DMS153 treated with DMSO at 0.1 percent for 48 hours (cell line): Measurements from ENCODE around the gene LRRC41.

Source experiments
- DNase-seq: peaks from one replicate; lab custom pipeline; 2025; ENCODE audit not compliant: unreplicated experiment; lab: John Stamatoyannopoulos, UW

LRRC41 gene

GRCh38 chr1:46288485-46289133 is 14.8 kb downstream of the LRRC41 start:
- no peak for DNase-seq

DNA sequence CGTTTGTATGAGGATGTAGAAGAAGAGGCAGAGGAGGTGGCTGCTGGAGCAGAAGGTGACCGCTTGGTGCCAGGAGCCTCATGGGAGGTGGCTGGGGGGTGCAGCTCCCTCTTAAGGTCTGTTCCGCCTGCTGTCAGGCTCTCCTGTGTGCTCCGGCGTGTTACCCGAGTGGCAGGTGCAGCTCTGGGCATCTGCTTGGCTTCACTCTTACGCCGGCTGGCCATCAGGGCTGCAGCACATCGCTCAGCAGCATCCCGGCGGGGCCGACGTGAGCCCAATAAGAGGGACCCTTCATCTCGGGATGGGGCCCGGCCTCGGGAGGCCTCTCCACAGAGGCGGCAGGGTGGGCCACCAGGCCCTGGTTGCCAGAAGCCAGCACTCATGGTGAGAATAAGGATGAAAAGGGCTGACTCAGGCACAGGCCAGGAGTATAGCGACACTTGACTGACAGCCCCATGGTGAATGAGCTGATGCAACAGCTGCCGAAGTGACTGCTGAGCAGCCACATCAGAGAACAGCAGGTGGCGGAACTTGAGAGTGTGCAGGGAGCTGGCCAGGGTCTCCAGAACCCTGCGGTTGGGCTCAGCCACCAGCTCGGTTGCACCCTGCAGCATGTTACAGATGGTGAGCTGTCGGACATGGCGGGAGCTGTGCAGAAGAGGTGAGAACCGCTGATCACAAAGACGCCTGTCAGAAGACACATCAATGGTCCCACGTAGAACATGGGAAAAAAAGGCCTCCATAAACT is 17.5 kb downstream of the LRRC41 start:
- no peak for DNase-seq

- no peak for DNase-seq
Observed at GRCh38 chr1:46284597-46285564, 18.5 kb downstream of the LRRC41 start.

DNA sequence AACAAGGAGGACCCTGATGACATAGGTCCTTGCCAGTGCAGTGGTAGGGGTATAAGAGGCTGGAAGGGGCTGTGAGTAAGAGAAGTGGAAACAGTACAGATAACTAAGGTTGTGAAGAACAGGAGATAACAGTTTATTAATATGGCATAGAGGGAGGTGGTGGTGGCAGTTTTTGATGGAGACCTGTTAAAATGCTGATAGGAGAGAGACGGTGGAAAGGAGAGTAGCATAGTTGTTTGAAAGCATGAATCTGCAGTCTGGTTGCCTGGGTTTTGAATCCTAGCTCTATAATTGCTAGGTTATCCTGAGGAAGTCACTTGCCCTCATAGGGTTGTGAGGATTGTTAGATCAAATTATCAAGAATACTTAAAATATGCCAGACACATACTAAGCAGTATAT is 19.4 kb downstream of the LRRC41 start:
- DNase-seq: no peak

GRCh38 chr1:46281021-46281420 is 22.4 kb downstream of the LRRC41 start:
- no peak for DNase-seq

DNA sequence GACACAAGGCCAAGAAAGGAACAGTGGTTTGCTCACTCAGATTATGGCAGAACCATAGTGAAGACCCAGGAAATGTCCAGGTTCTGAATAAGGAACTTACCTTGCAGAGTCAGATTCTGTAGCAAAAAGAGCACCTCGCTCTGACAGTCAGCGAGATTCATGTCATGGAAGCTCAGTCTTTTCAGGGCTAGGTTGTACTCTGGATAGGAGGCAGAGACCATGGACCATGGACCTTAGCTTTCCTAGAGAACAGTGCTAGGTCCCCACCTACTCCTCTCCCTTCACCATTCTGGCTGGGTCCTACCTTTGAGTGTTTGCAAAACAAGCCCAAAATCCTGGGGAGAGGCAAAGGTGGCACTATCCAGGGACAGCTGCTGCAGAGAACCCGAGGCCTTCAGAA is 23.3 kb downstream of the LRRC41 start:
- no peak for DNase-seq

- DNase-seq: no peak
Observed at GRCh38 chr1:46278807-46279206, 24.6 kb downstream of the LRRC41 start.

GRCh38 chr1:46277658-46278373 is 25.6 kb downstream of the LRRC41 start:
- DNase-seq: no peak

GRCh38 chr1:46275030-46275337 is 28.4 kb downstream of the LRRC41 start:
- DNase-seq: no peak

DNA sequence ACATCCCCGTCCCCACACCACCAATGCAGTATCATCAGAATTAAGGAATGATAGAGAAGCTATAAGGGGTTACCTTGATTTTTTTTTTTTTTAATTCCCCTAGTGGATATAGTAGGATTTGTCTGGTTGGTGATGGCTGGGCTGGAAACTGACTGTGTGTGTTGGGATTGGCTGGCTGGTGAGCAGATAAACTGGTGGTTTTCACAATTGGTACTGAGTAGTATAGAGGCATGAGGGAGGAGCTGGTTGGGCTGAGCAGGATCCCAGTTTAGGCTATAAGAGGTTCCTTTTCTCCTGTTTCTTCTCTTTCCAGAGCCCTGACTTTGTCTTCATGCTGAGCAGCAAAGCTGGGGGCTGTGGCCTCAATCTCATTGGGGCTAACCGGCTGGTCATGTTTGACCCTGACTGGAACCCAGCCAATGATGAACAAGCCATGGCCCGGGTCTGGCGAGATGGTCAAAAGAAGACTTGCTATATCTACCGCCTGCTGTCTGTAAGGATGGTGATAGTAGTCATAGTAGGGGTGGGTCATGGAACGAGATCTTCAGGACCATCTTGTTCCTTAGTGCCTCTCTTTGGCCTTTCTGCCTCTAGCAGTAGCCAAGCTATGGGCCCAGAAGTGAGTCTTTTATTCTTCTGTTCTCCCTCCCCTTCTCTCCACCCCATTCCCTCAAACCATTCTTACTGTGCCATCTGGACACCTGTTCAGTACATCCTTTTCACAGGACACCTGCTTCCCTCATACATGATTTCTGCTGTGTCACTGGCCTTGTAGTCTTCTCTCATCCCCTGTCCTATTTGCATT is 29.0 kb downstream of the LRRC41 start:
- no peak for DNase-seq

DNA sequence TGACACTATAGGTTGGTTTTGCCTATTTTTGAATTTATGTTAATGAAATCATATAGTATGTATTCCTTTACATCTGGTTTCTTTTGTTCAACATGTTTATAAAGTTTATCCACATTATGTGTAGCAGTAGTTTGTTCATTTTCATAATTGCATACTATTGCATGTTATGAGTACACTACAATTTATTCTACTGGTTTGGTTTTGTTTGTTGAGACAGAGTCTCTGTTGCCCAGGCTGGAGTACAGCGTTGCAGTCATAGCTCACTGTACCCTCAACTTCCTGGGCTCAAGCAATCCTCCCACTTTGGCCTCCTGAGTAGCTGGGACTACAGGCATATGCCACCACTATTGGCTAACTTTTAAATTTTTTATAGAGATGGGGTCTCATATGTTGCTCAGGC is 34.8 kb downstream of the LRRC41 start:
- DNase-seq: no peak

- DNase-seq: no peak
Observed at GRCh38 chr1:46263146-46263545, 40.3 kb downstream of the LRRC41 start.

DNA sequence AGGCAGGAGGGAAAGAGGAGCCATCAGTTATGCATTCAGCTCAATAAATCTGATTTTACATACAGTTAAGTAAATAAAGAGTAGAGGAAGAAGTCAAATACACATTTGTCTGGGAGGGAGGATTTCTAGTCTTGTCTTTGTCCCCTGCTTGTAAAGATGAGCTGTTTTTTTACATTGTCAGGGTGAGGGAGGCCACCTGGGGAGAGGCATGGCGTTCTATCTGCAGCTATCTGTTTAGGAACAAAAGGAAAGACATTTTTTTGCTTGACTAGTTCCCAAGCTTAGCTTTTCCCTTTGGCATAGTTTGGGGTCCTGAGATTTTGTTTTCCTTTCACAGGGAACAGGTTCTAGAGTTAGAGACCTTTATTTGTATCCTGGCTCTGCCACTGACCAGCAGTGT is 40.9 kb downstream of the LRRC41 start:
- no peak for DNase-seq

DNA sequence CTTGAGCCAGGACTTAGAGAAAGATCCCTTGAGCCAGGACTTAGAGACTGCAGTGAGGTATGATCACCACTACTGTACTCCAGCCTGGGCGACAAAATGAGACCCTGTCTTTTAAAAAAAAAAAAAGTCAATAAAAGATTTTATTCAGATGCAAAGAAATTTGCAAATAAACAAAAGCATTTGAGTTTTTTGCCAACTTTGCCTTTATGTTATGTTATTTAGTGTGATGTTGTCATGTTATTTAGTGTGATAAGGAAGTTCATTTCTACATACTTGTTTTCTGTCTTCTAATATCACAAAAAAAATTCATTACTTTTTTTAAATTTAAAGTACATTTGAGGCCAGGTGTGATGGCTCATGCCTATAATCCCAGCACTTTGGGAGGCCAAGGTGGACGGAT is 46.9 kb downstream of the LRRC41 start:
- DNase-seq: no peak

DNA sequence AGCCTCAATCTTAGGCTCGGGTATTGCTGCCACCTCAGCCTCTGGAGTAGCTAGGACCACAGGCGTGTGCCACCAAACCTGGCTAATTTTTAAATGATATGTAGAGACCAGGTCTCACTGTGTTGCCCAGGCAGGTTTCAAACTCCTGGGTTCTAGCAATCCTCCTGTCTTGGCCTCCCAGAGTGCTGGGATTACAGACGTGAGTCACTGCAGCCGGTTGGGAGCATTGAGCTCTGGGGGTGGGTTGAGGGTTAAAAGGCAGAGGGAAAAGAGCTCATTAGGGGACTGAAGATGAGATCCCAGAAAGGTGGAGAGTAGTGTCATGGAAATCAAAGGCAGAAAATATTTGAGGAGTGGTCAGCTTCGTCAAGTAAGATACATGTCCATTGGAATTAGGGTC is 48.7 kb downstream of the LRRC41 start:
- DNase-seq: no peak

- peak; percentile 54 for DNase-seq
Observed at GRCh38 chr1:46248122-46248920, 55.1 kb downstream of the LRRC41 start.

DNA sequence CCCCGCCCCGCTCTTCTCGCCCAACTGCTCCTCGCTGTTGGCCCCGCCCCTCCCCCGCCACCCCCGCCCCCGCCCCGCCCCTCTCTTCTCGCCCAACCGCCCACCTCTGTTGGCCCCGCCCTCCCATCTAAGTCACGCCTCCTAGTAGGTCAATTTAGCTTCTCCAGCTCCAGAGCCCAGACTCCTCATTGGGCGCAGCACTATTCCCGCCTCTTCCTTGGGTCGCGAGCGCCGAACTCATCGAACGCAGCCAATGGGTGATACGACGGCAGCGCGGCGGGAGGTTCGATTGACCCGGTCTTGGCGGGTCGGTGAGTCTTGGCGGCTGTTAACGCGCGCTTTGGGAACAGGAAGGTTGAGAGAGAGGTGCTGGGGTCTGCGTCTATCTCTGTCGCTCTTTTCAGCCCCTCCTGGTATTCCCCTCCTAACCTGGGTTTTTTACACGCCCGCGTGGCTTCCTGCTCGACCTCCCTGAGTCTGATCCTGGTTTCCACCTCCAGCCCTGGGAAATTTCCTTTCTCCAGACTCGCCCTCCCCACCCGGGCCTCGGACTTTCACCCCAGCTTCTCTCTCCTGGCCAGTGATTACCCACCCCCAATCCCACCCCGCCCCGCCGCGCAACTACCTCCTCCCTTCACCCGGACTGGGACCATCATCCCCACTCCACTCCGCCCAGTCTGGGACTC is 55.8 kb downstream of the LRRC41 start, which contains the start of gene RAD54L:
Gene RAD54L (plus strand): TSS at position 328 of the 686 bp plus-strand sequence. CDS start 643 bp downstream, outside the sequence.
- DNase-seq: peak; percentile 100

DNA sequence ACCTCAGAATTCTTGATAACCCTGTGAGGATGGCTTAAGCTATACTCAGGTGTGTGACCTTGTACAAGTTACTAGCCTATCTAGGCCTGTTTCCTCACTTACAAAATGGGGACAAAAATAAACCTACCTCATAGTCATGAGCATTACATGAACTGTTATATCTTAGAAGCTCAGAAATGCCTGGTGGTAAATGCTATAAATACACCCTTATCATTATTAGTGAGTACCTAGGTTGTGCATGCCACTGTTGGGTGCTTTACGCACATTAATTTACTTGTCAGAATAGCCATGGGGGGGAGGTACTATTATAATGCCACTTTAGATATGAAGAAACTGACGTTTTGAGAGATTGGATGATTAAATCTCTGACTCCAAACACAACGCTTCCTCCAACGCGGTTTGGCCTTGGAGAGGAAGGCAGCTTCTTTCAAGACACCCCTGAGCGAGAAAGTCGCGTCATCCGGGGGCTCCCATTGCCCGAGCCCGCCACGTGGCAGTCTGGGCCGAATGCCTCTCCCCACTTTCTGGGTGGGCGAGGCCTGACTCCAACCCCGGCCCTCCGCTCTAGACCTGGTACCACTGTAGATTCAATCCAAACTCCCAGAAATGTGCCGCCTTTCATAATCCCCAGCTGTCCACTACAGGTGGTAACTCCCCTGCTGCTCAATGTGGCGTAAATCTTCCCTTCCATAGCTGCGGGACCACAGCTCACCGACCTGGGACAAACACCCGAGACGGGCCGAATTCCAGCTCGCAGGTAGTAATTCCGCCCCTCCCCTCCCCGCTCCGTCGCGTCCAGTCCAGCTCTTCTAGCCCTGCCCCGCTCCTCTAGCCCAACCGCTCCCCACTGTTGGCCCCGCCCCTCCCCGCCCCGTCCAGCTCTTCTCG is 56.6 kb downstream of the LRRC41 start:
- DNase-seq: peak; percentile 6
